Body of pancreas (tissue), 4 donors: ENCODE data around the gene EDDM13.
"Not testable (repeated sequence)": the region's sequence is repeated elsewhere in the genome, so short reads cannot be mapped to it uniquely, and the experiment has no call there.

Source experiments
- POLR2A ChIP-seq, 3 donors: fragments of 450-650 bp; IDR thresholded peaks; one replicate each; pipeline ENCODE4 v1.6.1; 2016; ENCODE audit warnings: antibody characterized with exemption in 3 of 3, mild to moderate bottlenecking in 2 of 3
- TF ChIP-seq, protein P1 (sequence below), 7 experiments: fragments of 450-650 bp in 4 of 7; fragments of 200-600 bp in 3 of 7; sonication (generic) in 3 of 7; IDR thresholded peaks; one replicate each; pipeline ENCODE4 v1.5.1; 2016 to 2019; ENCODE audit warnings: antibody characterized with exemption in 7 of 7

DNA sequence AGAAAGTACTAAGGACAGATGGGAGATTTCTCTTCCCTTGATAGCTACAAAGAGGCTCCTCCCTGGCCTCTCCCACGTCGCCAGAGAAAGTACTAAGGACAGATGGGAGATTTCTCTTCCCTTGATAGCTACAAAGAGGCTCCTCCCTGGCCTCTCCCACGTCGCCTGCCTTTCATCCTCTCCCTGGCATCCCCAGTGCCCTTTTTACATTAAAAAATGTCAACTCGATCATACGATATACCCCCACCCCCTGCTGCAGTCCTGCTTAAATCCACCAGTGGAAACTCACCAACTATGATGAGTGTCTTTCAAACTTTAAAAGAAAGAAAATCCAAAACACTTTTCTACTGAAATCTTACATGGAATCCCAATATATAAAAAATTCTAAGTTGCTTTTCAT is 34.5 kb downstream of the EDDM13 start:
- TF ChIP-seq, protein P1, sequence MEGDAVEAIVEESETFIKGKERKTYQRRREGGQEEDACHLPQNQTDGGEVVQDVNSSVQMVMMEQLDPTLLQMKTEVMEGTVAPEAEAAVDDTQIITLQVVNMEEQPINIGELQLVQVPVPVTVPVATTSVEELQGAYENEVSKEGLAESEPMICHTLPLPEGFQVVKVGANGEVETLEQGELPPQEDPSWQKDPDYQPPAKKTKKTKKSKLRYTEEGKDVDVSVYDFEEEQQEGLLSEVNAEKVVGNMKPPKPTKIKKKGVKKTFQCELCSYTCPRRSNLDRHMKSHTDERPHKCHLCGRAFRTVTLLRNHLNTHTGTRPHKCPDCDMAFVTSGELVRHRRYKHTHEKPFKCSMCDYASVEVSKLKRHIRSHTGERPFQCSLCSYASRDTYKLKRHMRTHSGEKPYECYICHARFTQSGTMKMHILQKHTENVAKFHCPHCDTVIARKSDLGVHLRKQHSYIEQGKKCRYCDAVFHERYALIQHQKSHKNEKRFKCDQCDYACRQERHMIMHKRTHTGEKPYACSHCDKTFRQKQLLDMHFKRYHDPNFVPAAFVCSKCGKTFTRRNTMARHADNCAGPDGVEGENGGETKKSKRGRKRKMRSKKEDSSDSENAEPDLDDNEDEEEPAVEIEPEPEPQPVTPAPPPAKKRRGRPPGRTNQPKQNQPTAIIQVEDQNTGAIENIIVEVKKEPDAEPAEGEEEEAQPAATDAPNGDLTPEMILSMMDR (IDR thresholded peaks at IDR 0.05) = not testable (repeated sequence)
- not testable (repeated sequence) for TF ChIP-seq POLR2A (IDR thresholded peaks at IDR 0.05)
